Parathyroid adenoma (tissue), 2 donors: ENCODE measurements around the gene IFRD2.
A peak's percentile ranks its signal among the peaks of the same experiment; 100 is the strongest.
"Not testable (repeated sequence)": the region's sequence is repeated elsewhere in the genome, so short reads cannot be mapped to it uniquely, and the experiment has no call there.

Source experiments
- H2AFZ ChIP-seq: fragments of 300-600 bp; sonication (generic); one replicate; pipeline ENCODE4 v1.7.0; 2017; ENCODE audit warnings: antibody characterized with exemption, mild to moderate bottlenecking
- H3K27ac ChIP-seq: fragments of 300-600 bp; sonication (generic); one replicate; pipeline ENCODE4 v1.7.0; 2017
- H3K27me3 ChIP-seq: fragments of 300-600 bp; sonication (generic); one replicate; pipeline ENCODE4 v1.7.0; 2017; ENCODE audit warnings: low read length; ENCODE audit not compliant: control insufficient read depth, insufficient read depth
- H3K36me3 ChIP-seq: fragments of 300-600 bp; sonication (generic); one replicate; pipeline ENCODE4 v1.7.0; 2017; ENCODE audit warnings: low read length; ENCODE audit not compliant: control insufficient read depth, insufficient read depth
- H3K4me1 ChIP-seq: fragments of 300-600 bp; sonication (generic); one replicate; pipeline ENCODE4 v1.7.0; 2017; ENCODE audit warnings: control low read depth
- H3K4me2 ChIP-seq: fragments of 300-600 bp; sonication (generic); one replicate; pipeline ENCODE4 v1.7.0; 2017; ENCODE audit warnings: low read length
- H3K4me3 ChIP-seq: fragments of 300-600 bp; sonication (generic); one replicate; pipeline ENCODE4 v1.7.0; 2017; ENCODE audit warnings: low read depth, low read length
- H3K79me2 ChIP-seq: fragments of 300-600 bp; sonication (generic); one replicate; pipeline ENCODE4 v1.7.0; 2017; ENCODE audit warnings: control low read depth
- H3K9ac ChIP-seq: fragments of 300-600 bp; sonication (generic); one replicate; pipeline ENCODE4 v1.7.0; 2017; ENCODE audit warnings: mild to moderate bottlenecking
- H3K9me3 ChIP-seq: fragments of 300-600 bp; sonication (generic); one replicate; pipeline ENCODE4 v1.7.0; 2017; ENCODE audit warnings: low read length; ENCODE audit not compliant: control insufficient read depth
- TF ChIP-seq, protein P1 (sequence below): fragments of 300-600 bp; sonication (generic); IDR thresholded peaks from one replicate; pipeline ENCODE4 v1.7.0; 2017; ENCODE audit warnings: antibody characterized with exemption, mild to moderate bottlenecking
- donor health status: primary hyperparathyroidism.

Gene IFRD2

DNA sequence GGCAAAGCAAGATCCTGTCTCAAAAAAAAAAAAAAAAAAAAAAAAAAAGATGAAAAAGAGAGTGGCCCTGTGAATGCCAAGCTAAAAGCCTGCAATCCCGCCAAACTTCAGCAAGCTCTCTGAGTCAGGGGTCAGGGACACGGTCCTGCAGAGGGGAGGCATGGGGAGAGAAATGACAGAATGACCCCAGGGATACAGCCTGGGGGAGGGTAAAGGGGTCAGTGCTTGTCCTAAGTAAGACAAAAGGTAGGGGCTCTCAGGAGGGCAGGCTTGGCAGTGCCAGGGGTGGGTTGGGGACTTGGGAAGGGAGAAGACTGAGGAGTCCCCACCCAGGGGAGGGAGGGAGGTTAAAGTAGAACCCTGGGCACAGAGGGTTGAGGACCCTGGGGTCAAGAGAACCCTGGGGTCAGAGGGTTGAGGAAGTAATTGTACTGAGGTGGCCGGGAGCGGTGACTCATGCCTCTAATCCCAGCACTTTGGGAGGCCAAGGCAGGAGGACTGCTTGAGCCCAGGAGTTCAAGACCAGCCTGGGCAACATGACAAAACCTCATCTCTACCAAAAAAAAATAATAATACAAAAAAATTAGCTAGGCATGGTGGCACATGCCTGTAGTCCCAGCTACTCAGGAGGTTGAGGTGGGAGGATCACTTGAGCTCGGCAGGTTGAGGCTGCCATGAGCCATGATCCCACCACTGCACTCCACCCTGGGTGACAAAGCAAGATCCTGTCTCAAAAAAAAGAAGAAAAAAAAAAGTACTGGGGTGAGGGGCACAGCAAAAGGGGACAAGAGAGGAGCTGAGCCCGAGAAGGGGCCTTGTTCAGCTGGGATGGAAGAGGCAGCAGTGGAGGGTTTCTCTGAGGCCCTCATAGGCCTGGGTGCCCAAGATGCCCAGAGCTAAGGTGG lies 28.5 kb downstream of the IFRD2 start:
- Histone ChIP-seq H3K27ac (peak overlapping the region; percentile 98), H3K27me3 (no peaks in the 10 kb centered on the region), H3K4me1 (peaks cover 64% of the 10 kb centered on the region), H3K4me3 (no peak overlapping the region), H3K79me2 (no peaks in the 10 kb centered on the region), H3K36me3 (no peaks in the 10 kb centered on the region), H3K4me2 (no peak overlapping the region), H3K9ac (no peak overlapping the region), H2AFZ (no peak overlapping the region), H3K9me3 (no peaks in the 10 kb centered on the region)
- TF ChIP-seq, protein P1, sequence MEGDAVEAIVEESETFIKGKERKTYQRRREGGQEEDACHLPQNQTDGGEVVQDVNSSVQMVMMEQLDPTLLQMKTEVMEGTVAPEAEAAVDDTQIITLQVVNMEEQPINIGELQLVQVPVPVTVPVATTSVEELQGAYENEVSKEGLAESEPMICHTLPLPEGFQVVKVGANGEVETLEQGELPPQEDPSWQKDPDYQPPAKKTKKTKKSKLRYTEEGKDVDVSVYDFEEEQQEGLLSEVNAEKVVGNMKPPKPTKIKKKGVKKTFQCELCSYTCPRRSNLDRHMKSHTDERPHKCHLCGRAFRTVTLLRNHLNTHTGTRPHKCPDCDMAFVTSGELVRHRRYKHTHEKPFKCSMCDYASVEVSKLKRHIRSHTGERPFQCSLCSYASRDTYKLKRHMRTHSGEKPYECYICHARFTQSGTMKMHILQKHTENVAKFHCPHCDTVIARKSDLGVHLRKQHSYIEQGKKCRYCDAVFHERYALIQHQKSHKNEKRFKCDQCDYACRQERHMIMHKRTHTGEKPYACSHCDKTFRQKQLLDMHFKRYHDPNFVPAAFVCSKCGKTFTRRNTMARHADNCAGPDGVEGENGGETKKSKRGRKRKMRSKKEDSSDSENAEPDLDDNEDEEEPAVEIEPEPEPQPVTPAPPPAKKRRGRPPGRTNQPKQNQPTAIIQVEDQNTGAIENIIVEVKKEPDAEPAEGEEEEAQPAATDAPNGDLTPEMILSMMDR, result no peak

- peak overlapping the region; percentile 15 for H3K27ac ChIP-seq
- no peaks in the 10 kb centered on the region for H3K79me2 ChIP-seq
Observed at GRCh38 chr3:50262778-50263177, 29.5 kb downstream of the IFRD2 start.

DNA sequence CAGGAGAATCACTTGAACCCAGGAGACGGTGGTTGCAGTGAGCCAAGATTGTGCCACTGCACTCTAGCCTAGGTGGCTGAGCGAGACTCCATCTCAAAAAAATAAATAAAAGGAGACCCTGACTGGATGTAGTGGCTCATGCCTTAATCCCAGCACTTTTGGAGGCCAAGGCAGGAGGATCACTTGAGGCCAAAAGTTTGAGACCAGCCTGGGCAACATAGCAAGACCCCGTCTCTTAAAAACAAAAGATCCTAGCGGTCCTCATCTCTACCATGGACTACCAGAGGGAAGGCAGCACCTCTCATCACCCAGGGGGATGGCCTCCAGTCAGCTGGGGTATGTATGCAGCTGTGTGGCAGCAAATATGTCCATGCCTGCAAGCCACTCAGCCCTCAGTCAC lies 30.0 kb downstream of the IFRD2 start:
- H3K9ac ChIP-seq, H2AFZ ChIP-seq, H3K27me3 ChIP-seq, H3K4me2 ChIP-seq, H3K9me3 ChIP-seq, H3K27ac ChIP-seq, H3K79me2 ChIP-seq, H3K4me3 ChIP-seq, H3K36me3 ChIP-seq: not testable (repeated sequence)
- H3K4me1 ChIP-seq, result peaks cover 49% of the 10 kb centered on the region

More at GRCh38 chr3:50262778-50263177, 29.5 kb downstream of the IFRD2 start:
- H3K4me2 ChIP-seq, result no peak overlapping the region
- H3K9me3 ChIP-seq, result no peaks in the 10 kb centered on the region
- no peaks in the 10 kb centered on the region for H3K36me3 ChIP-seq
- no peak overlapping the region for H3K4me3 ChIP-seq
- no peak overlapping the region for H2AFZ ChIP-seq
- TF ChIP-seq, protein P1, result no peak
- H3K27me3 ChIP-seq, result no peaks in the 10 kb centered on the region
- no peak overlapping the region for H3K9ac ChIP-seq
- H3K4me1 ChIP-seq, result peaks cover 55% of the 10 kb centered on the region

DNA sequence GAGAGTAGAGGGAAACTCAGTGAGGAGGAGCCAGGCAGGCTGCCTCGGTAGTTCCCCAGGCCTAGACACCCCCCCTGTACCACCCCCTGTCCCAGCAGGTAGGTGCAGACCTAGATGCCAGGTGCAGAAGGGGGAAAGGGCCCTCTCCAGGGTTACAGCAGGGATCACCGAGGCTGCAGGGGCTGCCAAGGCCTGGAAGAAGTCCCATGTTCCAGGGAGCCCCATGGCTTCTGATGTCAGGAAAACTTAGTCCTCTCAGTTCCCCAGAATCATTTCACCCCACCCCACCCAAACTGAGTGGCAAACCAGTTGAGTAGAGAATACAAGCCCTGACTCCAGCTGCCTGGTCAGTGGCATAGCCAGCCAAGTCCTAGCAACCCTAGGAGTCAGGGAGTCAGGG lies 30.7 kb downstream of the IFRD2 start:
- H2AFZ ChIP-seq, result no peak overlapping the region
- no peak overlapping the region for H3K9ac ChIP-seq
- no peaks in the 10 kb centered on the region for H3K9me3 ChIP-seq
- no peaks in the 10 kb centered on the region for H3K79me2 ChIP-seq
- H3K4me3 ChIP-seq, result no peak overlapping the region
- TF ChIP-seq, protein P1, result no peak
- H3K36me3 ChIP-seq, result no peaks in the 10 kb centered on the region
- H3K4me1 ChIP-seq, result peaks cover 43% of the 10 kb centered on the region
- H3K4me2 ChIP-seq, result no peak overlapping the region
- H3K27me3 ChIP-seq, result no peaks in the 10 kb centered on the region
- H3K27ac ChIP-seq, result peak overlapping the region; percentile 89

DNA sequence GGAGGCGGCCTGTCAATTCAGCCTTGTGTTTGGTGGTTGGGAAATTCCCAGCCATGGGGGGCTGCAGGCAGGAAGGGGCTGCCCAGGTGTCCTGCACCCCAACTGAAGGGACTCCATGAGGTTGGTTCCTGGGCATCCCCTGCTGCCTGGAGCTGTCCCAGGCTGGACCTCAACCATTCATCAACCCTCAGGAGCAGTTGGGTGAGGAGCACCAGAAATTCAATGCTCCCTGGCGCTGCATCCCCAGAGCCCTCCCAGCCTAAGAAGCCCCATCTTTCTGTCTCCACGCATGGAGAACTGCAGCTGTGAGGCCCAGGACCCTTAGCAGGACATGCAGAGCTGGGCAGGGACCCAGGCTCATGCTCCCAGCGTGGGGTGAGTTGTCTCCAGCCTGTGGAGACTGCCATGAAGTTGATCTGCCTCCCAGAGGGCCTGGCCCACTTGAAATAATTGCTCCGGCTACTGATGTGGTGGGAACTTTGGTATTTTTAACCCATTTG lies 31.2 kb downstream of the IFRD2 start:
- H3K4me2 ChIP-seq, result peak overlapping the region; percentile 45
- H3K36me3 ChIP-seq, result no peaks in the 10 kb centered on the region
- no peaks in the 10 kb centered on the region for H3K9me3 ChIP-seq
- peak overlapping the region; percentile 89 for H3K27ac ChIP-seq
- TF ChIP-seq, protein P1, result no peak
- H3K79me2 ChIP-seq, result no peaks in the 10 kb centered on the region
- H3K27me3 ChIP-seq, result no peaks in the 10 kb centered on the region
- no peak overlapping the region for H3K9ac ChIP-seq
- H2AFZ ChIP-seq, result peak overlapping the region; percentile 61
- peak overlapping the region; percentile 25 for H3K4me3 ChIP-seq
- peaks cover 38% of the 10 kb centered on the region for H3K4me1 ChIP-seq
